Bronchial epithelial cell (primary cell): ENCODE data around the gene UBAC2. TPM values are rescaled to one million over a fixed set of nuclear protein-coding genes. Genes with fewer than 3 reads are reported as not detected.
A peak's percentile ranks its signal among the peaks of the same experiment; 100 is the strongest.

Source experiments
- DNase-seq: peaks from one replicate; pipeline ENCODE4 v3.0.0-alpha.2; 2010; ENCODE audit warnings: low read depth
- FAIRE-seq: peaks from 2 replicates; lab custom pipeline; 2011; peaks lifted over from hg19 to GRCh38; lab: Jason Lieb, UNC
- H3K27me3 ChIP-seq: 2 replicates; pipeline ENCODE4 v1.5.1; 2011; ENCODE audit warnings: low read length; ENCODE audit not compliant: control insufficient read depth, insufficient read depth
- H3K36me3 ChIP-seq: 2 replicates; pipeline ENCODE4 v1.5.1; 2011; ENCODE audit warnings: low read length; ENCODE audit not compliant: control insufficient read depth, insufficient read depth
- H3K4me3 ChIP-seq: 2 replicates; pipeline ENCODE4 v1.5.1; 2011; ENCODE audit warnings: mild to moderate bottlenecking, low read depth, low read length, control low read depth
- CTCF ChIP-seq: IDR thresholded peaks from 2 replicates; pipeline ENCODE4 v1.5.1; 2011; ENCODE audit warnings: mild to moderate bottlenecking, moderate library complexity, low read length, control low read depth, inconsistent platforms; ENCODE audit not compliant: insufficient read depth, severe bottlenecking
- total RNA-seq: library from RNA; depleted of rRNA; stranded (reverse); fragments of >200 nt; gene quantifications from 2 replicates; pipeline ENCODE4 v1.2.1, GENCODE V29; 2014

UBAC2 gene
- total RNA-seq, 1 donor from 2014 or later = 40.0 TPM

- no peak overlapping the region for H3K4me3 ChIP-seq
- TF ChIP-seq CTCF = no peak
Observed at GRCh38 chr13:99193152-99193551, 7.5 kb upstream of the UBAC2 start.

GRCh38 chr13:99196466-99197116 is 4.1 kb upstream of the UBAC2 start:
- DNase-seq = peak; percentile 85
- peak; percentile 32 for FAIRE-seq
- no peak overlapping the region for H3K4me3 ChIP-seq
- H3K36me3 ChIP-seq = no peaks in the 10 kb centered on the region
- TF ChIP-seq CTCF = no peak
- no peaks in the 10 kb centered on the region for H3K27me3 ChIP-seq

More at GRCh38 chr13:99193152-99193551, 7.5 kb upstream of the UBAC2 start:
- FAIRE-seq = no peak
- DNase-seq = no peak
- Histone ChIP-seq H3K27me3 (no peaks in the 10 kb centered on the region), H3K36me3 (no peaks in the 10 kb centered on the region)

- TF ChIP-seq CTCF = no peak
- H3K36me3 ChIP-seq = no peaks in the 10 kb centered on the region
- DNase-seq (no peak), FAIRE-seq (no peak)
- H3K4me3 ChIP-seq = no peak overlapping the region
- no peaks in the 10 kb centered on the region for H3K27me3 ChIP-seq
Observed at GRCh38 chr13:99197117-99197651, 3.5 kb upstream of the UBAC2 start.

GRCh38 chr13:99199541-99200431 is 868 bp upstream of the UBAC2 start:
- DNase-seq = no peak
- no peaks in the 10 kb centered on the region for H3K36me3 ChIP-seq

More at GRCh38 chr13:99199541-99200431, 868 bp upstream of the UBAC2 start:
- Histone ChIP-seq H3K4me3 (peak overlapping the region; percentile 63), H3K27me3 (no peaks in the 10 kb centered on the region)
- no peak for FAIRE-seq
- TF ChIP-seq CTCF = no peak
